Neural cell (in vitro differentiated cells): Measurements from ENCODE around the gene EFCAB6. TPM values are rescaled to one million over a fixed set of nuclear protein-coding genes. Genes with fewer than 3 reads are reported as not detected.

Experiments
- H2AFZ ChIP-seq: fragments of 200-600, 300-800 bp; sonication (generic), shearing (Covaris generic); 2 replicates; pipeline ENCODE4 v1.6.0; 2014; ENCODE audit warnings: low read depth, mild to moderate bottlenecking, antibody characterized with exemption, low read length, moderate library complexity
- H3F3A ChIP-seq: fragments of 200-600 bp; shearing (Covaris generic); 2 replicates; pipeline ENCODE4 v1.6.1; 2016; ENCODE audit warnings: mild to moderate bottlenecking, moderate library complexity, mixed read lengths, antibody characterized with exemption, low read length; ENCODE audit not compliant: insufficient read depth, poor library complexity, severe bottlenecking
- H3K27ac ChIP-seq: fragments of 200-600, 300-800 bp; sonication (generic), shearing (Covaris generic); 2 replicates; pipeline ENCODE4 v1.5.1; 2014; ENCODE audit warnings: mild to moderate bottlenecking, low read length, moderate library complexity
- H3K27me3 ChIP-seq: fragments of 300-800, 200-600 bp; sonication (generic), shearing (Covaris generic); 2 replicates; pipeline ENCODE4 v1.6.0; 2014; ENCODE audit warnings: mild to moderate bottlenecking, low read depth, low read length, moderate library complexity; ENCODE audit not compliant: insufficient read depth
- H3K36me3 ChIP-seq: fragments of 300-800, 200-600 bp; sonication (generic), shearing (Covaris generic); 2 replicates; pipeline ENCODE4 v1.5.1; 2014; ENCODE audit warnings: mild to moderate bottlenecking, antibody characterized with exemption, low read length, moderate library complexity; ENCODE audit not compliant: insufficient read depth
- H3K4me2 ChIP-seq: fragments of 300-800, 200-600 bp; sonication (generic), shearing (Covaris generic); 2 replicates; pipeline ENCODE4 v1.6.0; 2014; ENCODE audit warnings: mild to moderate bottlenecking, low read length
- H3K4me3 ChIP-seq: fragments of 300-800, 200-600 bp; sonication (generic), shearing (Covaris generic); 2 replicates; pipeline ENCODE4 v1.5.1; 2014; ENCODE audit warnings: mild to moderate bottlenecking, low read length, moderate library complexity
- H3K79me2 ChIP-seq: fragments of 200-600 bp; shearing (Covaris generic); replicated peaks from 2 replicates; pipeline ENCODE4 v1.6.0; 2014; ENCODE audit warnings: mild to moderate bottlenecking, low read length, moderate library complexity; ENCODE audit not compliant: insufficient read depth
- H3K9ac ChIP-seq: fragments of 300-800, 200-600 bp; sonication (generic), shearing (Covaris generic); 2 replicates; pipeline ENCODE4 v1.6.1; 2016; ENCODE audit warnings: mild to moderate bottlenecking, low read length, mixed read lengths
- H3K9me2 ChIP-seq: fragments of 200-600 bp; shearing (Covaris generic); 2 replicates; pipeline ENCODE4 v1.6.1; 2016; ENCODE audit warnings: mild to moderate bottlenecking, low read length, mixed read lengths; ENCODE audit not compliant: insufficient read depth
- H3K9me3 ChIP-seq: fragments of 200-600, 300-800 bp; sonication (generic), shearing (Covaris generic); 2 replicates; pipeline ENCODE4 v1.6.1; 2016; ENCODE audit warnings: mild to moderate bottlenecking, mixed run types, low read length, moderate library complexity, mixed read lengths
- H4K20me1 ChIP-seq: fragments of 200-600 bp; shearing (Covaris generic); 2 replicates; pipeline ENCODE4 v1.6.1; 2016; ENCODE audit warnings: mild to moderate bottlenecking, mixed run types; ENCODE audit not compliant: insufficient read depth
- CTCF ChIP-seq: fragments of 450-650 bp; IDR thresholded peaks from 2 replicates; pipeline ENCODE4 v1.5.1; 2014; ENCODE audit warnings: antibody characterized with exemption, mild to moderate bottlenecking, moderate library complexity; ENCODE audit not compliant: poor library complexity, severe bottlenecking
- EP300 ChIP-seq: fragments of 450-650 bp; conservative IDR thresholded peaks from 2 replicates; pipeline ENCODE4 v1.6.1; 2014; ENCODE audit warnings: antibody characterized with exemption, mild to moderate bottlenecking, moderate library complexity; ENCODE audit not compliant: poor library complexity, severe bottlenecking
- EZH2 ChIP-seq: fragments of 200-600, 300-800 bp; shearing (Covaris generic), sonication (generic); IDR thresholded peaks from 2 replicates; pipeline ENCODE4 v1.6.1; 2014; ENCODE audit warnings: antibody characterized with exemption, low read length, borderline replicate concordance, mild to moderate bottlenecking; ENCODE audit not compliant: insufficient read depth, poor library complexity, severe bottlenecking
- MXI1 ChIP-seq: fragments of 450-650 bp; conservative IDR thresholded peaks from 2 replicates; pipeline ENCODE4 v1.6.1; 2014; ENCODE audit warnings: antibody characterized with exemption, mild to moderate bottlenecking; ENCODE audit not compliant: poor library complexity, severe bottlenecking
- POLR2AphosphoS5 ChIP-seq: IDR thresholded peaks from 2 replicates; pipeline ENCODE4 v1.6.1; 2012
- RAD21 ChIP-seq: fragments of 450-650 bp; conservative IDR thresholded peaks from 2 replicates; pipeline ENCODE4 v1.6.1; 2014; ENCODE audit warnings: antibody characterized with exemption, mild to moderate bottlenecking, moderate library complexity
- SMC3 ChIP-seq: fragments of 450-650 bp; conservative IDR thresholded peaks from 2 replicates; pipeline ENCODE4 v1.6.1; 2014; ENCODE audit warnings: antibody characterized with exemption, mild to moderate bottlenecking, moderate library complexity; ENCODE audit not compliant: poor library complexity
- TAF1 ChIP-seq: IDR thresholded peaks from 2 replicates; pipeline ENCODE4 v1.6.1; 2012; ENCODE audit warnings: low read depth
- polyA plus RNA-seq: library from polyadenylated mRNA; depleted of rRNA; stranded (reverse); fragments of >200 nt; gene quantifications from 2 replicates; pipeline ENCODE4 v1.2.3, GENCODE V29; 2014
- TF ChIP-seq, protein P1 (sequence below): IDR thresholded peaks from 2 replicates; pipeline ENCODE4 v1.6.1; 2012; ENCODE audit warnings: borderline replicate concordance

Gene EFCAB6
- polyA plus RNA-seq, 1 donor from 2014 or later: 1.4 TPM

DNA sequence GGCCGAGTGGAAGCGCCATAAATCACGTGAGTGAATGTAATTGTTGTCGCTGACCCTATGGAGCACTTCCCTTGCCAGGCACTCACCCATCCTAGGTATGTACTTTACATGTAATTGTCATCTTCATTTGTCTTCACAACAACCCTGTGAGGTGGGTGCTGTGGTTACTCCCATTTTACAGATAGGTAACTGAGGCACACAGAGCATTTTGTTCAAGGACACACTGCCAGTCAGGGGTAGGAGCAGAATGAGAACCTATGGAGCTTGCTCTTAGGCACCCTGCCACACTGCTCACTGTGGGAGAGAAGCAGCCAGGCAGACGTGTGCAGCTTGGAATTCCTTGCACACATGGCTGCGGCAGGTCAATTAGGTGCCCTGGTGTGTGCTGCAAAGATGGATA lies 785 bp upstream of the EFCAB6 start:
- Histone ChIP-seq H3K36me3 (peaks cover 6% of the 10 kb centered on the region), H3K27ac (peak overlapping the region; percentile 82), H3F3A (no peaks in the 10 kb centered on the region), H3K4me2 (peak overlapping the region; percentile 95), H3K9me3 (no peaks in the 10 kb centered on the region), H3K4me3 (peak overlapping the region; percentile 80), H4K20me1 (no peaks in the 10 kb centered on the region), H3K9ac (peak overlapping the region; percentile 89), H3K27me3 (no peaks in the 10 kb centered on the region), H3K79me2 (no peaks in the 10 kb centered on the region), H2AFZ (peak overlapping the region; percentile 93), H3K9me2 (no peaks in the 10 kb centered on the region)
- TF ChIP-seq TAF1 (no peak), EP300 (no peak)

DNA sequence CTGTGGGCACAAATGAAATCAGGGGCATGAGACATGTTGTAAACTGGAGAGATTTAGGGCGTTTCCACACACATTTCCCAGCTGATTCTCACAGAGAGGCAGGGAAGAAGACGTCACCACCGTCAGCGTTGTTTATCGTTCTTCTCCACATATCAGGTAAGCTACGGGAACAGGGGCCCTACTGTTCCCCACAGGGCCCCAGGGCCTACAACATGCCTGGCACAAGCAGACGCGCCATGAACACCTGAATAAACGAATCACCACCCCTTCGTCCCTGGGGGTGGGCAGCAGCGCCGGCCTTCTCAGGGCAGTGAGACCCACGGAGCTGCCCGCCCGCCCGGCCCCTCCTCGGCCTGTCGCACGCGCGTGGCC lies 342 bp downstream of the EFCAB6 start:
- H3K79me2 ChIP-seq: no peaks in the 10 kb centered on the region
- H3K4me3 ChIP-seq: peak overlapping the region; percentile 80
- H2AFZ ChIP-seq: peak overlapping the region; percentile 73
- H3K9me3 ChIP-seq: no peaks in the 10 kb centered on the region
- no peaks in the 10 kb centered on the region for H3F3A ChIP-seq
- peak overlapping the region; percentile 92 for H3K4me2 ChIP-seq
- H3K9ac ChIP-seq: peak overlapping the region; percentile 89
- H3K27me3 ChIP-seq: no peaks in the 10 kb centered on the region
- no peaks in the 10 kb centered on the region for H3K9me2 ChIP-seq
- H3K27ac ChIP-seq: peak overlapping the region; percentile 43
- H4K20me1 ChIP-seq: no peaks in the 10 kb centered on the region
- H3K36me3 ChIP-seq: peaks cover 6% of the 10 kb centered on the region
- peak; percentile 37 for TF ChIP-seq SMC3
- no peak for TF ChIP-seq CTCF
- TF ChIP-seq EP300: no peak
- TF ChIP-seq RAD21: no peak
- TF ChIP-seq TAF1: no peak
- no peak for TF ChIP-seq EZH2
- TF ChIP-seq POLR2AphosphoS5: no peak
- no peak for TF ChIP-seq MXI1

- H3K36me3 ChIP-seq: peaks cover 1% of the 10 kb centered on the region
- no peak overlapping the region for H3K4me3 ChIP-seq
- no peak overlapping the region for H3K27ac ChIP-seq
- H3K9me2 ChIP-seq: no peaks in the 10 kb centered on the region
- H3K9me3 ChIP-seq: no peaks in the 10 kb centered on the region
- H3F3A ChIP-seq: no peaks in the 10 kb centered on the region
- no peaks in the 10 kb centered on the region for H4K20me1 ChIP-seq
- no peak overlapping the region for H2AFZ ChIP-seq
- no peak overlapping the region for H3K4me2 ChIP-seq
- no peaks in the 10 kb centered on the region for H3K79me2 ChIP-seq
- H3K9ac ChIP-seq: no peak overlapping the region
- TF ChIP-seq CTCF (no peak), EZH2 (no peak), SMC3 (no peak), TAF1 (no peak), EP300 (no peak), MXI1 (no peak), RAD21 (no peak), POLR2AphosphoS5 (no peak)
- TF ChIP-seq, protein P1, sequence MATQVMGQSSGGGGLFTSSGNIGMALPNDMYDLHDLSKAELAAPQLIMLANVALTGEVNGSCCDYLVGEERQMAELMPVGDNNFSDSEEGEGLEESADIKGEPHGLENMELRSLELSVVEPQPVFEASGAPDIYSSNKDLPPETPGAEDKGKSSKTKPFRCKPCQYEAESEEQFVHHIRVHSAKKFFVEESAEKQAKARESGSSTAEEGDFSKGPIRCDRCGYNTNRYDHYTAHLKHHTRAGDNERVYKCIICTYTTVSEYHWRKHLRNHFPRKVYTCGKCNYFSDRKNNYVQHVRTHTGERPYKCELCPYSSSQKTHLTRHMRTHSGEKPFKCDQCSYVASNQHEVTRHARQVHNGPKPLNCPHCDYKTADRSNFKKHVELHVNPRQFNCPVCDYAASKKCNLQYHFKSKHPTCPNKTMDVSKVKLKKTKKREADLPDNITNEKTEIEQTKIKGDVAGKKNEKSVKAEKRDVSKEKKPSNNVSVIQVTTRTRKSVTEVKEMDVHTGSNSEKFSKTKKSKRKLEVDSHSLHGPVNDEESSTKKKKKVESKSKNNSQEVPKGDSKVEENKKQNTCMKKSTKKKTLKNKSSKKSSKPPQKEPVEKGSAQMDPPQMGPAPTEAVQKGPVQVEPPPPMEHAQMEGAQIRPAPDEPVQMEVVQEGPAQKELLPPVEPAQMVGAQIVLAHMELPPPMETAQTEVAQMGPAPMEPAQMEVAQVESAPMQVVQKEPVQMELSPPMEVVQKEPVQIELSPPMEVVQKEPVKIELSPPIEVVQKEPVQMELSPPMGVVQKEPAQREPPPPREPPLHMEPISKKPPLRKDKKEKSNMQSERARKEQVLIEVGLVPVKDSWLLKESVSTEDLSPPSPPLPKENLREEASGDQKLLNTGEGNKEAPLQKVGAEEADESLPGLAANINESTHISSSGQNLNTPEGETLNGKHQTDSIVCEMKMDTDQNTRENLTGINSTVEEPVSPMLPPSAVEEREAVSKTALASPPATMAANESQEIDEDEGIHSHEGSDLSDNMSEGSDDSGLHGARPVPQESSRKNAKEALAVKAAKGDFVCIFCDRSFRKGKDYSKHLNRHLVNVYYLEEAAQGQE: no peak
- no peaks in the 10 kb centered on the region for H3K27me3 ChIP-seq
Observed at GRCh38 chr22:43802897-43803495, 9.1 kb downstream of the EFCAB6 start.
